ENCODE measurements around the gene CBLN1. TPM values are rescaled to one million over a fixed set of nuclear protein-coding genes. Genes with fewer than 3 reads are reported as not detected.

The CBLN1 gene
- total RNA-seq, 1 donor from 2014 or later, result 3.2 TPM

GRCh38 chr16:49315602-49316001 lies 34.0 kb upstream of the CBLN1 start:
- DNase-seq (ENCODE audit: low spot score), result no peak
- H3K9me3 Mint-ChIP-seq (ENCODE audit: unreplicated experiment), result no peaks in the 10 kb centered on the region
- H3K36me3 Mint-ChIP-seq (ENCODE audit: low read depth, unreplicated experiment), result no peaks in the 10 kb centered on the region
- no peaks in the 10 kb centered on the region for H3K4me1 Mint-ChIP-seq (ENCODE audit: unreplicated experiment)
- no peaks in the 10 kb centered on the region for H3K27me3 Mint-ChIP-seq (ENCODE audit: unreplicated experiment)
- H3K4me3 Mint-ChIP-seq (ENCODE audit: unreplicated experiment), result no peak overlapping the region
- TF ChIP-seq, protein P1, sequence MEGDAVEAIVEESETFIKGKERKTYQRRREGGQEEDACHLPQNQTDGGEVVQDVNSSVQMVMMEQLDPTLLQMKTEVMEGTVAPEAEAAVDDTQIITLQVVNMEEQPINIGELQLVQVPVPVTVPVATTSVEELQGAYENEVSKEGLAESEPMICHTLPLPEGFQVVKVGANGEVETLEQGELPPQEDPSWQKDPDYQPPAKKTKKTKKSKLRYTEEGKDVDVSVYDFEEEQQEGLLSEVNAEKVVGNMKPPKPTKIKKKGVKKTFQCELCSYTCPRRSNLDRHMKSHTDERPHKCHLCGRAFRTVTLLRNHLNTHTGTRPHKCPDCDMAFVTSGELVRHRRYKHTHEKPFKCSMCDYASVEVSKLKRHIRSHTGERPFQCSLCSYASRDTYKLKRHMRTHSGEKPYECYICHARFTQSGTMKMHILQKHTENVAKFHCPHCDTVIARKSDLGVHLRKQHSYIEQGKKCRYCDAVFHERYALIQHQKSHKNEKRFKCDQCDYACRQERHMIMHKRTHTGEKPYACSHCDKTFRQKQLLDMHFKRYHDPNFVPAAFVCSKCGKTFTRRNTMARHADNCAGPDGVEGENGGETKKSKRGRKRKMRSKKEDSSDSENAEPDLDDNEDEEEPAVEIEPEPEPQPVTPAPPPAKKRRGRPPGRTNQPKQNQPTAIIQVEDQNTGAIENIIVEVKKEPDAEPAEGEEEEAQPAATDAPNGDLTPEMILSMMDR (IDR thresholded peaks at IDR 0.05; ENCODE audit: unreplicated experiment), result no peak
- H3K27ac Mint-ChIP-seq (ENCODE audit: unreplicated experiment), result no peak overlapping the region

DNA sequence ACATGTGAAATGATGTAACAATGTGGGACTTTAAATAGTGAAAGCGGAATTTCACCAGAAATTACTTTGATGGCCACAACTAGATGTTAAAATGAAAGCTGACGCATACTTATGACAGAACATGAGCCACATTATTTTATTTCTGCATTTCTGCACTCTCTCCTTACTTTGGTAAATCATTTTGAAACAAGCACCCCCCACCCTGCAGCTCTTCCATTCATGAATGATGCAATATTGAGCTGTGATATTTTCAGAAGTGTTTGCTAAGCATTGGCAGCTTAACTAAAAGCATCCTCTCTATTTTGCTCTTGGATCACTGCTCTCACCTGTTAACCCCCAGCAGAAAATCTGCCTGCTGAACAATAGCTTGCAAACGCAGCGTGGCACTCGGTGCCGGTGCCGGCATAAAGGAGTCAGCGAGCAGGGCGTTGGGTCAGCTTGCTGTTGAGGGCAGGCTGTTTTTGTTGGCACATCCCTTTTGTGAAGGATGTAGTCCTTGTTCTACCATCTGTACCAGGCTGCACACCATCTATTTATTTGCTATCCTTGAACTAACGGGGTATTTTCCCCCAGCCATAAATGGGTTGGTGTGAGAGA lies 30.8 kb upstream of the CBLN1 start:
- no peak for DNase-seq (ENCODE audit: low spot score)

GRCh38 chr16:49311823-49312222 lies 30.2 kb upstream of the CBLN1 start:
- TF ChIP-seq, protein P1 (IDR thresholded peaks at IDR 0.05; ENCODE audit: unreplicated experiment), result no peak
- Mint-ChIP-seq H3K9me3 (ENCODE audit: unreplicated experiment) (no peaks in the 10 kb centered on the region), H3K36me3 (ENCODE audit: low read depth, unreplicated experiment) (no peaks in the 10 kb centered on the region), H3K27me3 (ENCODE audit: unreplicated experiment) (no peaks in the 10 kb centered on the region), H3K27ac (ENCODE audit: unreplicated experiment) (no peak overlapping the region), H3K4me3 (ENCODE audit: unreplicated experiment) (no peak overlapping the region), H3K4me1 (ENCODE audit: unreplicated experiment) (no peaks in the 10 kb centered on the region)
- no peak for DNase-seq (ENCODE audit: low spot score)

More for the DNA sequence above, 30.8 kb upstream of the CBLN1 start:
- H3K27ac Mint-ChIP-seq (ENCODE audit: unreplicated experiment), result no peak overlapping the region
- H3K27me3 Mint-ChIP-seq (ENCODE audit: unreplicated experiment), result no peaks in the 10 kb centered on the region
- TF ChIP-seq, protein P1 (IDR thresholded peaks at IDR 0.05; ENCODE audit: unreplicated experiment), result no peak
- no peaks in the 10 kb centered on the region for H3K4me1 Mint-ChIP-seq (ENCODE audit: unreplicated experiment)
- H3K4me3 Mint-ChIP-seq (ENCODE audit: unreplicated experiment), result no peak overlapping the region
- H3K36me3 Mint-ChIP-seq (ENCODE audit: low read depth, unreplicated experiment), result no peaks in the 10 kb centered on the region
- H3K9me3 Mint-ChIP-seq (ENCODE audit: unreplicated experiment), result no peaks in the 10 kb centered on the region

DNA sequence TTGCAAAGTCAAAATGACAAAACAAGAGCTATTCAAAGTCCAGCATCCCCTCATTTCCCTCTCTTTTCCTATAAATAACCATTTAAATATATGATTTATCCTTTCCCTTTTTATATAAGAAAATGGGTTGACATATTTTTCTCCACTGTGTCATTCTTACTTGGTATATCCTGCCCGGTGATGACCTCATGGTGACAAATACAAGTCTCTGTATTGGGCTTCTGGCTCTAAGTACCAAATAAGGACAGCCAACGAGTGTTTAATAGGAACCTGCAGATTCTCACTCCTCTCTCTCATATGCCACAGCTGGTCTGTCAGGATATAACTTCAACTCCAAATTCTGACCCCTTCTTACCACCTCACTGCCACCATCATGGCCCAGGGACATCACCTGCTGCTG lies 25.5 kb upstream of the CBLN1 start:
- H3K4me1 Mint-ChIP-seq (ENCODE audit: unreplicated experiment), result no peaks in the 10 kb centered on the region
- no peak overlapping the region for H3K4me3 Mint-ChIP-seq (ENCODE audit: unreplicated experiment)
- H3K9me3 Mint-ChIP-seq (ENCODE audit: unreplicated experiment), result no peaks in the 10 kb centered on the region
- TF ChIP-seq, protein P1 (IDR thresholded peaks at IDR 0.05; ENCODE audit: unreplicated experiment), result no peak
- no peaks in the 10 kb centered on the region for H3K27me3 Mint-ChIP-seq (ENCODE audit: unreplicated experiment)
- no peak overlapping the region for H3K27ac Mint-ChIP-seq (ENCODE audit: unreplicated experiment)
- H3K36me3 Mint-ChIP-seq (ENCODE audit: low read depth, unreplicated experiment), result no peaks in the 10 kb centered on the region
- no peak for DNase-seq (ENCODE audit: low spot score)

- Mint-ChIP-seq H3K4me3 (ENCODE audit: unreplicated experiment) (no peak overlapping the region), H3K4me1 (ENCODE audit: unreplicated experiment) (no peaks in the 10 kb centered on the region), H3K27ac (ENCODE audit: unreplicated experiment) (no peak overlapping the region), H3K27me3 (ENCODE audit: unreplicated experiment) (peaks cover 2% of the 10 kb centered on the region), H3K9me3 (ENCODE audit: unreplicated experiment) (no peaks in the 10 kb centered on the region), H3K36me3 (ENCODE audit: low read depth, unreplicated experiment) (no peaks in the 10 kb centered on the region)
- no peak for DNase-seq (ENCODE audit: low spot score)
- TF ChIP-seq, protein P1 (IDR thresholded peaks at IDR 0.05; ENCODE audit: unreplicated experiment), result no peak
Measured at GRCh38 chr16:49305406-49305805, 23.8 kb upstream of the CBLN1 start.

Data from endothelial cell (in vitro differentiated cells).